Measurements from ENCODE around the gene HIVEP3. TPM values are rescaled to one million over a fixed set of nuclear protein-coding genes. Genes with fewer than 3 reads are reported as not detected.

The HIVEP3 gene
- total and polyA plus RNA-seq, 2 of the 13 experiments (the other 11 are each of a cell fraction or from before 2014, with no cell fraction given): 0.05 TPM; not detected in 1

DNA sequence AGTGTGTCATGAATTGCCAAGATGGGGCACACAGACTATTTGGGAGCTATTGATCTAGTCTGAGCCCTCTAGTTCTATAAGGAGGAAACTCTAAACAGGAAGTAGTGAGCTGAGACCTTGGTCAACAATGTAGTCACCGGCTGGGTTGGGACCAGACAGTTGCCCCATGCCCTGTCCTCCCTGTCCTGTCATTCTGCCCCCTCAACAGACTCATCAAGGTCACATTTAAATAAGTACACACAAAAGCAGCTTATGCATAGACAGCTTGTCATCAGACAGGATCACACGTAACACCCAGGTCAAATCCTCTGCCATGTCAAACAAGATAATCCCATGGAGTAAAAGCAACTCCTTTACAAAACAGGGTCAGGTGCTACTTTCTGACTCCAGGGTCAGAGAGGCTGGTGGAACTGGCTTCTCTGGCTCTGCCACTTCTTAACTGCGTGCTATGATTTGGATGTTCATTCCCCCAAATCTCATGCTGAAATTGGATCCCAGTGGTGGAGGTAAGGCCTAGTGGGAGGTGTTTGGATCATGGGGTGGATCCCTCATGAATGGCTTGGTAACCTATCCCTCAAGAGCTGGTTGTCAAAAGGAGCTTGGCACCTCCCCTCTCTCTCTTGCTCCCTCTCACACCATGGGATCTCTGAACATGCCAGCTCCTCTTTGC, 128.9 kb downstream of the HIVEP3 start (continued):
- TF ChIP-seq, protein P1, sequence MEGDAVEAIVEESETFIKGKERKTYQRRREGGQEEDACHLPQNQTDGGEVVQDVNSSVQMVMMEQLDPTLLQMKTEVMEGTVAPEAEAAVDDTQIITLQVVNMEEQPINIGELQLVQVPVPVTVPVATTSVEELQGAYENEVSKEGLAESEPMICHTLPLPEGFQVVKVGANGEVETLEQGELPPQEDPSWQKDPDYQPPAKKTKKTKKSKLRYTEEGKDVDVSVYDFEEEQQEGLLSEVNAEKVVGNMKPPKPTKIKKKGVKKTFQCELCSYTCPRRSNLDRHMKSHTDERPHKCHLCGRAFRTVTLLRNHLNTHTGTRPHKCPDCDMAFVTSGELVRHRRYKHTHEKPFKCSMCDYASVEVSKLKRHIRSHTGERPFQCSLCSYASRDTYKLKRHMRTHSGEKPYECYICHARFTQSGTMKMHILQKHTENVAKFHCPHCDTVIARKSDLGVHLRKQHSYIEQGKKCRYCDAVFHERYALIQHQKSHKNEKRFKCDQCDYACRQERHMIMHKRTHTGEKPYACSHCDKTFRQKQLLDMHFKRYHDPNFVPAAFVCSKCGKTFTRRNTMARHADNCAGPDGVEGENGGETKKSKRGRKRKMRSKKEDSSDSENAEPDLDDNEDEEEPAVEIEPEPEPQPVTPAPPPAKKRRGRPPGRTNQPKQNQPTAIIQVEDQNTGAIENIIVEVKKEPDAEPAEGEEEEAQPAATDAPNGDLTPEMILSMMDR (CRISPR knock-in tag; IDR thresholded peaks at IDR 0.05): no peak
- no peak for TF ChIP-seq ZNF24 (IDR thresholded peaks at IDR 0.05)

DNA sequence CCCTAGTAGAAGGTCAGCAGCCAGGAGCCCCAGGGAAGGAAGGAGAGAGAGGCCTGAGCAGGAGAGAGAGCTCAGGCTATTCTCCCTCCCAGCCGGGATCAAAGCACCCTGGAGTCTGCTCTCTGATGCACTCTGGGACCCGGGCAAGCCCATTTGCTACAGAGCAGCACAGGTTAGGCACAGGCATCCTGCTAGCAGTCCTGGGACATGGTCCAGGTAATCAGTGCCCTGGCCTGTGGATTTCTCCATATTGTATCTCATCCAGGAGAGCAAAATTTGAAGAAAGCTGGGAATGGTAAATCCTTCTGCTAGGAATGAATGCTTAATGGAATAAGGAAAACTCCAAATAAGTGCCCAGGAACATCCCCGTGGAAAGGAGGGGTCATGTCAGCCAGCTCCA, 130.3 kb downstream of the HIVEP3 start:
- Histone ChIP-seq H3K9ac (ENCODE audit: insufficient read depth, low read depth, low read length) (no peak overlapping the region), H2AFZ (ENCODE audit: low read length) (no peak overlapping the region), H4K20me1 (ENCODE audit: insufficient read depth, low read length) (no peaks in the 10 kb centered on the region), H3K27me3 (ENCODE audit: control insufficient read depth in 1 of 2, insufficient read depth in 2 of 2, low read length in 2 of 2) (peaks cover 0 to 8% of the 10 kb centered on the region in 2 experiments; a peak in 3 of 5 replicates), H3K9me3 (ENCODE audit: low read length) (no peaks in the 10 kb centered on the region), H3K27ac (ENCODE audit: extremely low read length, insufficient read depth, low read length) (no peak overlapping the region), H3K4me2 (ENCODE audit: low read depth, low read length) (no peak overlapping the region), H3K36me3 (replicated peaks in 1 of 2; ENCODE audit: control insufficient read depth in 1 of 2, insufficient read depth in 2 of 2, low read length in 2 of 2) (no peaks in the 10 kb centered on the region), H3K79me2 (ENCODE audit: insufficient read depth, low read length) (no peaks in the 10 kb centered on the region), H3K4me3 (replicated peaks in 1 of 3; ENCODE audit: insufficient read depth in 1 of 3, low read depth in 2 of 3, low read length in 3 of 3) (no peak overlapping the region), H3K4me1 (ENCODE audit: insufficient read depth, low read length) (no peaks in the 10 kb centered on the region)
- intact Hi-C loops (cut with micrococcal nuclease; ENCODE audit: unreplicated experiment): no loop called here
- no peak for ATAC-seq
- FAIRE-seq: no peak
- BruUV-seq (replicated peaks): no TSS peak
- CTCF ChIA-PET (ENCODE audit: low intra/inter-chr PET ratio, low total read pairs): no interaction called here
- WGBS (ENCODE audit: low lambda C conversion rate): 0% methylated on average over 2 of the region's 3 CpGs
- in situ Hi-C loops (cut with HindIII; ENCODE audit: extremely low pct_ligation_motif_present, low pct_unique_long_range_greater_than_20kb): no loop called here
- POLR2A ChIA-PET: no interaction called here
- DNase-seq (ENCODE audit: low spot score): no peak
- TF ChIP-seq, protein P2, sequence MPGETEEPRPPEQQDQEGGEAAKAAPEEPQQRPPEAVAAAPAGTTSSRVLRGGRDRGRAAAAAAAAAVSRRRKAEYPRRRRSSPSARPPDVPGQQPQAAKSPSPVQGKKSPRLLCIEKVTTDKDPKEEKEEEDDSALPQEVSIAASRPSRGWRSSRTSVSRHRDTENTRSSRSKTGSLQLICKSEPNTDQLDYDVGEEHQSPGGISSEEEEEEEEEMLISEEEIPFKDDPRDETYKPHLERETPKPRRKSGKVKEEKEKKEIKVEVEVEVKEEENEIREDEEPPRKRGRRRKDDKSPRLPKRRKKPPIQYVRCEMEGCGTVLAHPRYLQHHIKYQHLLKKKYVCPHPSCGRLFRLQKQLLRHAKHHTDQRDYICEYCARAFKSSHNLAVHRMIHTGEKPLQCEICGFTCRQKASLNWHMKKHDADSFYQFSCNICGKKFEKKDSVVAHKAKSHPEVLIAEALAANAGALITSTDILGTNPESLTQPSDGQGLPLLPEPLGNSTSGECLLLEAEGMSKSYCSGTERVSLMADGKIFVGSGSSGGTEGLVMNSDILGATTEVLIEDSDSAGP (CRISPR knock-in tag; IDR thresholded peaks at IDR 0.05; ENCODE audit: borderline replicate concordance): no peak
- TF ChIP-seq ZBTB20 (CRISPR knock-in tag; IDR thresholded peaks at IDR 0.05; ENCODE audit: borderline replicate concordance, low read depth): no peak
- TF ChIP-seq, protein P3, sequence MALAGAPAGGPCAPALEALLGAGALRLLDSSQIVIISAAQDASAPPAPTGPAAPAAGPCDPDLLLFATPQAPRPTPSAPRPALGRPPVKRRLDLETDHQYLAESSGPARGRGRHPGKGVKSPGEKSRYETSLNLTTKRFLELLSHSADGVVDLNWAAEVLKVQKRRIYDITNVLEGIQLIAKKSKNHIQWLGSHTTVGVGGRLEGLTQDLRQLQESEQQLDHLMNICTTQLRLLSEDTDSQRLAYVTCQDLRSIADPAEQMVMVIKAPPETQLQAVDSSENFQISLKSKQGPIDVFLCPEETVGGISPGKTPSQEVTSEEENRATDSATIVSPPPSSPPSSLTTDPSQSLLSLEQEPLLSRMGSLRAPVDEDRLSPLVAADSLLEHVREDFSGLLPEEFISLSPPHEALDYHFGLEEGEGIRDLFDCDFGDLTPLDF (CRISPR knock-in tag; IDR thresholded peaks at IDR 0.05): no peak
- TF ChIP-seq RAD21 (CRISPR knock-in tag; IDR thresholded peaks at IDR 0.05): no peak
- no peak for TF ChIP-seq CENPX (CRISPR knock-in tag; IDR thresholded peaks at IDR 0.05)
- TF ChIP-seq POLR2AphosphoS5 (IDR thresholded peaks at IDR 0.05; ENCODE audit: low read depth, low read length): no peak

Measured in HepG2 (cell line).